ENCODE data around the gene ATP10B. TPM values are rescaled to one million over a fixed set of nuclear protein-coding genes. Genes with fewer than 3 reads are reported as not detected.
A peak's percentile ranks its signal among the peaks of the same experiment; 100 is the strongest.

The ATP10B gene
- polyA plus RNA-seq, 1 donor from 2014 or later = 1.9 TPM

DNA sequence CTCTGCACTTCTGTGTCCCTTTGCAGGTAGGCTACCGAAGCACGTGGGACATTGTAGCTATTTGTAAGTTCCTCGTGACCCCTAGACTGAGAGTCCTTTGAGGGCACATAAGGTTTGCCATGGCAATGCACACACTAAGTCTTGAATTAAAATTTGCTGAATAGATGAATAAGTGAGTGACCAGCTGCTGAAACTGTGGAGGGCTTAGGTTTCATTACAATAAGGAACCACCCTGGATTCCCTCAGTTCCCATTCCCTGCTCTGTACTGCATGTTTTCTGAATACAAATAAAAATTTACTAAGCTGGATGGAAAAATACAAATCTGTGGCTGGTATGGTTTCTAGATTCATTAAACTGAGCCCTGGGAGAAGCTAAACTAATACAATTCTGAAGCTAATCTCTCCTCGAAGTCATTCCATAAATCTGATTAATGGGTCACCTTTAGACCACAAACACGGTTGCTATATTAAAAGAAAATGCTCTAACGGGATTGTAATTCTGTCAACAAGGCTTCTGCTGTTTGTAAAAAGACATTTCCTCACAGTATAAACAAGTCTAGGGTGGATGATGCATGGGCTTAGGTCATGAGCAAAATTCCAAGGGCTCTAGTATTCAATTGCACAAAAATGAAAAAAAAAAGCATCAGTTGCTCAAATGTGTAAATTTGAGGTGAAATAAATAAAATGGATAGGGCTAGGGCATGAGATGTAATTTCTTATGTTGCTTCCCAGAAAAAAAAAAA lies 172.3 kb downstream of the ATP10B start:
- H3K4me3 ChIP-seq (ENCODE audit: low read length) = no peak overlapping the region
- no peak overlapping the region for H2AFZ ChIP-seq (ENCODE audit: low read depth, low read length)
- H3K9me2 ChIP-seq (ENCODE audit: insufficient read depth, low read length) = no peaks in the 10 kb centered on the region
- H3K79me2 ChIP-seq (replicated peaks; ENCODE audit: insufficient read depth, low read length) = no peaks in the 10 kb centered on the region
- no peaks in the 10 kb centered on the region for H3K9me3 ChIP-seq (ENCODE audit: low read length)
- H3K27me3 ChIP-seq (ENCODE audit: insufficient read depth, low read depth, low read length) = no peaks in the 10 kb centered on the region
- H3K9ac ChIP-seq (ENCODE audit: low read length) = no peak overlapping the region
- no peaks in the 10 kb centered on the region for H3K36me3 ChIP-seq (ENCODE audit: insufficient read depth, low read length)
- no peak for TF ChIP-seq EP300 (conservative IDR thresholded peaks at IDR 0.05; ENCODE audit: poor library complexity, severe bottlenecking)
- TF ChIP-seq SMC3 (conservative IDR thresholded peaks at IDR 0.05; ENCODE audit: poor library complexity) = no peak
- TF ChIP-seq EZH2 (IDR thresholded peaks at IDR 0.05; ENCODE audit: borderline replicate concordance, insufficient read depth, low read length, poor library complexity, severe bottlenecking) = no peak
- no peak for TF ChIP-seq TAF1 (IDR thresholded peaks at IDR 0.05; ENCODE audit: low read depth)
- TF ChIP-seq MXI1 (conservative IDR thresholded peaks at IDR 0.05; ENCODE audit: poor library complexity, severe bottlenecking) = no peak
- TF ChIP-seq POLR2AphosphoS5 (IDR thresholded peaks at IDR 0.05) = no peak
- H3K4me2 ChIP-seq (ENCODE audit: low read length) = no peak overlapping the region
- H3F3A ChIP-seq (ENCODE audit: insufficient read depth, low read length, poor library complexity, severe bottlenecking) = no peaks in the 10 kb centered on the region
- peak overlapping the region; percentile 42 for H3K27ac ChIP-seq (ENCODE audit: low read length)
- H4K20me1 ChIP-seq (ENCODE audit: insufficient read depth) = no peaks in the 10 kb centered on the region

GRCh38 chr5:160675988-160676387 lies 176.0 kb downstream of the ATP10B start:
- H3K27me3 ChIP-seq (ENCODE audit: insufficient read depth, low read depth, low read length) = no peaks in the 10 kb centered on the region
- no peak overlapping the region for H3K4me2 ChIP-seq (ENCODE audit: low read length)
- H2AFZ ChIP-seq (ENCODE audit: low read depth, low read length) = no peak overlapping the region
- no peak overlapping the region for H3K9ac ChIP-seq (ENCODE audit: low read length)
- no peaks in the 10 kb centered on the region for H3F3A ChIP-seq (ENCODE audit: insufficient read depth, low read length, poor library complexity, severe bottlenecking)
- no peaks in the 10 kb centered on the region for H3K9me2 ChIP-seq (ENCODE audit: insufficient read depth, low read length)
- no peak for TF ChIP-seq MXI1 (conservative IDR thresholded peaks at IDR 0.05; ENCODE audit: poor library complexity, severe bottlenecking)
- TF ChIP-seq RAD21 (conservative IDR thresholded peaks at IDR 0.05) = peak; percentile 27
- H3K4me3 ChIP-seq (ENCODE audit: low read length) = no peak overlapping the region
- H4K20me1 ChIP-seq (ENCODE audit: insufficient read depth) = no peaks in the 10 kb centered on the region
- no peaks in the 10 kb centered on the region for H3K36me3 ChIP-seq (ENCODE audit: insufficient read depth, low read length)
- no peaks in the 10 kb centered on the region for H3K9me3 ChIP-seq (ENCODE audit: low read length)
- H3K27ac ChIP-seq (ENCODE audit: low read length) = no peak overlapping the region
- no peaks in the 10 kb centered on the region for H3K79me2 ChIP-seq (replicated peaks; ENCODE audit: insufficient read depth, low read length)

DNA sequence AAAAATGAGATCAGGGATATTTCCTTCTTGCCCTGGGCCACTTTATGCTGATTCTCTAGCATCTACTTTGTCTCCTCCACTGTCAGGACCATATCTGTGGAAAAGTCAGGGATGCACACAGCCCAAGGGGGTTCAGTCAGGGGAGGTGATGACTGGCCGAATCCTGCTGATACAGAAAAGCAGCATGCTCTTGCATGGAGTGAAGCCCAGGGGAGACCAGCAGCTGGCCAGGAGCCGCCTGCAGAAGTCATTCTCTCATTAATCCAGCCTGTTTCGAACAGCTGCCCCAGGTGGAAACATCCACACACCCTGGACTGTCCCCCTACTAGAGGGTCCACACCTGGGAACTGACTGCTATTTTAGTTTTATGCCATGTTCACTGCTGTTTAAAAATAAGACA lies 177.1 kb downstream of the ATP10B start:
- Histone ChIP-seq H4K20me1 (ENCODE audit: insufficient read depth) (no peaks in the 10 kb centered on the region), H3K4me3 (ENCODE audit: low read length) (no peak overlapping the region), H3K27ac (ENCODE audit: low read length) (no peak overlapping the region), H2AFZ (ENCODE audit: low read depth, low read length) (no peak overlapping the region), H3K36me3 (ENCODE audit: insufficient read depth, low read length) (no peaks in the 10 kb centered on the region), H3F3A (ENCODE audit: insufficient read depth, low read length, poor library complexity, severe bottlenecking) (no peaks in the 10 kb centered on the region), H3K9ac (ENCODE audit: low read length) (no peak overlapping the region), H3K27me3 (ENCODE audit: insufficient read depth, low read depth, low read length) (no peaks in the 10 kb centered on the region), H3K9me3 (ENCODE audit: low read length) (no peaks in the 10 kb centered on the region), H3K4me2 (ENCODE audit: low read length) (no peak overlapping the region), H3K79me2 (replicated peaks; ENCODE audit: insufficient read depth, low read length) (no peaks in the 10 kb centered on the region), H3K9me2 (ENCODE audit: insufficient read depth, low read length) (no peaks in the 10 kb centered on the region)
- TF ChIP-seq CTCF (IDR thresholded peaks at IDR 0.05; ENCODE audit: poor library complexity, severe bottlenecking) (no peak), EZH2 (IDR thresholded peaks at IDR 0.05; ENCODE audit: borderline replicate concordance, insufficient read depth, low read length, poor library complexity, severe bottlenecking) (no peak), SMC3 (conservative IDR thresholded peaks at IDR 0.05; ENCODE audit: poor library complexity) (no peak), TAF1 (IDR thresholded peaks at IDR 0.05; ENCODE audit: low read depth) (no peak), POLR2AphosphoS5 (IDR thresholded peaks at IDR 0.05) (no peak), RAD21 (conservative IDR thresholded peaks at IDR 0.05) (no peak)
- TF ChIP-seq, protein P1, sequence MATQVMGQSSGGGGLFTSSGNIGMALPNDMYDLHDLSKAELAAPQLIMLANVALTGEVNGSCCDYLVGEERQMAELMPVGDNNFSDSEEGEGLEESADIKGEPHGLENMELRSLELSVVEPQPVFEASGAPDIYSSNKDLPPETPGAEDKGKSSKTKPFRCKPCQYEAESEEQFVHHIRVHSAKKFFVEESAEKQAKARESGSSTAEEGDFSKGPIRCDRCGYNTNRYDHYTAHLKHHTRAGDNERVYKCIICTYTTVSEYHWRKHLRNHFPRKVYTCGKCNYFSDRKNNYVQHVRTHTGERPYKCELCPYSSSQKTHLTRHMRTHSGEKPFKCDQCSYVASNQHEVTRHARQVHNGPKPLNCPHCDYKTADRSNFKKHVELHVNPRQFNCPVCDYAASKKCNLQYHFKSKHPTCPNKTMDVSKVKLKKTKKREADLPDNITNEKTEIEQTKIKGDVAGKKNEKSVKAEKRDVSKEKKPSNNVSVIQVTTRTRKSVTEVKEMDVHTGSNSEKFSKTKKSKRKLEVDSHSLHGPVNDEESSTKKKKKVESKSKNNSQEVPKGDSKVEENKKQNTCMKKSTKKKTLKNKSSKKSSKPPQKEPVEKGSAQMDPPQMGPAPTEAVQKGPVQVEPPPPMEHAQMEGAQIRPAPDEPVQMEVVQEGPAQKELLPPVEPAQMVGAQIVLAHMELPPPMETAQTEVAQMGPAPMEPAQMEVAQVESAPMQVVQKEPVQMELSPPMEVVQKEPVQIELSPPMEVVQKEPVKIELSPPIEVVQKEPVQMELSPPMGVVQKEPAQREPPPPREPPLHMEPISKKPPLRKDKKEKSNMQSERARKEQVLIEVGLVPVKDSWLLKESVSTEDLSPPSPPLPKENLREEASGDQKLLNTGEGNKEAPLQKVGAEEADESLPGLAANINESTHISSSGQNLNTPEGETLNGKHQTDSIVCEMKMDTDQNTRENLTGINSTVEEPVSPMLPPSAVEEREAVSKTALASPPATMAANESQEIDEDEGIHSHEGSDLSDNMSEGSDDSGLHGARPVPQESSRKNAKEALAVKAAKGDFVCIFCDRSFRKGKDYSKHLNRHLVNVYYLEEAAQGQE (IDR thresholded peaks at IDR 0.05; ENCODE audit: borderline replicate concordance) = no peak

All from neural cell (in vitro differentiated cells).